Activated CD4-positive, CD25-positive, alpha-beta regulatory T cell (primary cell): ENCODE results near the gene HOXC9.
A peak's percentile ranks its signal among the peaks of the same experiment; 100 is the strongest.

ENCODE experiments used
- DNase-seq, 4 experiments: peaks; one replicate each; lab custom pipeline; 2025; lab: John Stamatoyannopoulos, UW

HOXC9 gene

DNA sequence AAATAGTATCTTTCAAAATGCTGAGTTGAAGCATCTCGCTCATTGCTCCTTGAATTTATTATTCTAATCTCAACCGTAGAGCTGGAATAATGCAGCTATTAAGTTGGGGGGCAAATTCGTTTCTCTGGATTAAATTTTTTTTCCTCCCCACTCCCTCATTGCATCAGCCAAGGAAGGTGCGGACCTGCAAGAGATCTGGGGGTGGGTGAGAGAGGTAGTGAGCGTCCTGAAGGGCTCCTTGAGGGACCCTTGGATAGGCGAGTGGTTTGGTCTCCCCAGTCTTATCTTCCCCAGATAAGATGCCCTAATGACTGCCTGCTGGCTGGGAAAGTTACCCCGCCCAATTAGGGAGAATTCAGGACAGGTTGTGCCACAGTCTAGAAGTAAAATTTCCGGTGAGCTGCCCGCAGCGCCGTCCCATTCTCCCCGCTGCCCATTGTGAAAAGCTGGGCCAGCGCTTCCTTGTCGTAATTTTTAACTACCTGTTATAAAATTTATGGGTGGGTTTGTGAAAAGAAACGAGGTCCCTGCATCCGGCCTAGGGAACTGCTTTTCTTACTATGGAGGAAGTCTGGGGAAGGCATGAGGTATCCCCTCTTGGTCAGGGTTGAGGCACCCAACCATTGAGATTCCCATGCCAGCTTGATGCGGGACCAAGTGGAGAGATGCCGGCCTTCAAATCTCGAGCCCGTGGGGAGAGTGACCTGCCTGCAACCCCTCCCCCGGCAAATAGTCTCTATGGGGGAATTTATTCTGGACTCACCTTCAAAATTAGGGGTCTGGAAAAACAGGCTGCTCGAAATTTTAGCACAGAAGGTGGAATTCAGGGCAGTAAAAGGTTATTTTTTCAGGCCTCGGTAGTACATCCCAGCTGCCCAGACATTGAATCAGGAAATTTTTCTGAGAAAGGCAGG, 15.3 kb downstream of the HOXC9 start:
- DNase-seq = no peak

DNA sequence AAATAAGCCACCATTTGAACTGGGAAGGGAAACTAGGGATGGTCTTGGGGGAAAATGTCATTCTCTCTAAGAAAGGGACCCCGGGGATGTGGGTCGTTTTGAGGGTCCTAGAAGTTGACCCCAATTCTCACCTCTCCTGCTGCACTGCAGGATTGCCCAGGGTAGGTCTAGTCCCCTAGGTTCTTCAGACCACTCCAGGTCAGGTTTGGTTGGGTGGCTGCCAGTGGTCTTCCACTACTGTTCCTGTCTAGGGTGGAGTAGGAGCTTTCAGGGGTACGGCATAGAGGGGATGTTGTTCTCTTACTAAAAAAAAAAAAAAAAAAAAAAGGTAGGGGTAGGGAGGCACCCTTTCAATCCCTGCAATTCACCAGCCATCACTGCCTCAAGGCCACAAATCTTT, 16.1 kb downstream of the HOXC9 start:
- no peak for DNase-seq

GRCh38 chr12:54016478-54016964, 16.6 kb downstream of the HOXC9 start:
- DNase-seq = no peak

DNA sequence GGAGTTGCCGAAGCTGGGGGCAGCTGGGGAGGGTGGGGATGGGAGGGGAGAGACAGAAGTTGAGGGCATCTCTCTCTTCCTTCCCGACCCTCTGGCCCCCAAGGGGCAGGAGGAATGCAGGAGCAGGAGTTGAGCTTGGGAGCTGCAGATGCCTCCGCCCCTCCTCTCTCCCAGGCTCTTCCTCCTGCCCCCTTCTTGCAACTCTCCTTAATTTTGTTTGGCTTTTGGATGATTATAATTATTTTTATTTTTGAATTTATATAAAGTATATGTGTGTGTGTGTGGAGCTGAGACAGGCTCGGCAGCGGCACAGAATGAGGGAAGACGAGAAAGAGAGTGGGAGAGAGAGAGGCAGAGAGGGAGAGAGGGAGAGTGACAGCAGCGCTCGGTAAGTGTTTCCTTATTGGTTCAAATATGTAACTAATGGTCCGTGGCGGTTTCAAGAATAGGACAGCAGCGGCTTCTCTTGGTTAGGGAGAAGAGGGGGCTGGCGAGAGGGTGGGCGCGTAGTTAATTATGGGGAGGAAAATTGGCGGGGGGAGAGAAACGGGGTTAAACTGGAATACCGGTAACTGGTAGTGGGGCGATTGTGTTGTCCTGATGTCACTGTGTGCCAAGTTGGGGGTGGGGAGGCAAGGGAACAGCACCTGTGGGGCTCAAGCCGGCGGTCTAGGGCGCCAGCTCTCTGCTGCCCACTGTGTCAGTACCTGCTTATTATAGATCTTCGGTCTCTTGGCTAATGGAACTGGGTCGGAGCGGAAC, 17.2 kb downstream of the HOXC9 start:
- no peak for DNase-seq

GRCh38 chr12:54017878-54018467, 18.0 kb downstream of the HOXC9 start:
- peak; percentile 20 to 56 (median 50) for DNase-seq

DNA sequence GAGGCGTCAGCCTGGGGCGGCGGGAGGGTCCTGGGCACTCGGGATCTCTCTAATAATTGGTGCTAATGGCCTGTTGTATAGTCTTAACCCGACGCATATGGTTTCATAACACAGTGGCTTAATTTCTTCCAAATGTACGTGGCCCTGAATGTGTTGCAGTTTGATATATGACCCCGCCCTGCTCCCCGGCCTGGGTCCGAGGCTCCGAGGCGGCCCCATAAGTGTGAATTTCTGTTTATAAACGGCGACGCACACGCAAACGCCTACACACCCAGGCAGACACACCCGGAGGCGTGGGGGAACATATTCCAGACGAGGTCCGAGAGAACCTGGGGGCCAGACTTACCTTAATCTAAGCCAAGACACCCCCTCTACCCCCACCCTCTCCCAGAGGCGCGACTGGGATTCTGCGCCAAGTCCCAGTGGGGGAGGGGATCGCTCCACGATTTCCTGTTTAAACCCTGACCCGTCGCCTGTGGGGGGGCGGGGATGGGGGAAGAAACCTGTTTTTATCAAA, 18.6 kb downstream of the HOXC9 start:
- no peak for DNase-seq

DNA sequence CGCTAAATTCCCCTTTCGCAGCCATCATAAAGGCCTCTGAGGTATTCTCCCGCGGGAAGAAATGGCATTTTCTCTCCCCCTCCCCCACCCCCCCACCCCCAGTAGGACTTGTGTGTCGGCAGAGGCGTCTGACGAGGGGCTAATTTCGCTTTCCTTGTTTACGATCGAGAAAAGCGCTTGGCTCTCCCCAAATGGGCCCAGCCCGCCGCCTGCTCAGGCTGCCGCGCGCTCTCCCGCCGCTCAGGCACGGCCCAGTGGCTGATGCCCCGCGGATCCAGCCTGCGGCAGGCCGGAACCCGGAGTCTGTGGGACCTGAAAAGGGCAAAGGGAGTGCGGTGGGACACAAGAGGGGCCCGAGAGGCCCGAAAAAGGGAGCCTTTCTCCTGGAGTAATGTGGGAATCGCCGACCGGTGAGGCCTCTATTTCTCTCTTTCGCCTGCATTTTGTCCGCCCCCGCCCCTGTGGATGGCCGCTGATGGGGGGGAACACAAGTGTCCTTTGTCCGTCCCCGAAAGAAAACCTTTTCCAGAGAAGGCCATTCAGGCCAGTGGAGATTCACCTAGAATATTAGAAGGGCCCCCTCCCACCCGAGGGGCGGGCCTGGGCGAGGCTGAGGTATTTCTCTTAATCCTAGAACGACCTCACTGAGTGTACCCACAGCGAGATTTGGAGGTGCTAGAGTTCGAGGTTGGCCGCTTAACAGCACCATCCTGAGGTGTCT, 19.3 kb downstream of the HOXC9 start:
- DNase-seq = no peak

DNA sequence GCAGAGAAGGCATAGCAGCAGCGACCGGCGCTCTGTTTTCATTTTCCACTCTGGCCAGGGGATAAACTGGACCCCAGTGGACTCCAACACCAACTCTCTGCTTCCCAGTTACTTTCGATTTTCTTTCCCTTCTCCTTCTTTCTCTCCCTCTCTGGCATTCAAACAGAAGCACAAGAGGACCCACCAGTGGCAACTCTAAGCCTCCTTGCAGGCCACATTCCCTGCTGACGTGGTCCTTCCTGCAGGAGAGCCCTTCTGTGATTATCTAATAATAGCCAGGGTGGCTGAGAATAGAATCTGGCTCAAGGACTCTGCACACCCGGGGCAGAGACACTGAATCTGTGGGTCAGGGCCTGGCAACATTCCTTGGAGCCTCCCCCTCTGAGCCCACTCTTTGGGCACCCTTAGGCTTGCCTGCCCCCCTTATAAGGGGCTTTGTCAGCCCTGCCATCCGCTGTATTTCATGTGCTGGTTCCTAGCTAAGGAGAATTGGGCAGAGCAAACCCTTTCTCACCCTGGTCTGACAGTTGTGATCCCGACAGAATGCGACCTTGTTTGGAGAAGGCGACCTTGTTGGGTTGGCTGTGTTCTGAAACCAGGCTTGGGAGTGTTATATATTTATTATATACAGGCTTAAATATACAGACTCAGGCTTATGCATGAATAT, 20.1 kb downstream of the HOXC9 start:
- DNase-seq = no peak

DNA sequence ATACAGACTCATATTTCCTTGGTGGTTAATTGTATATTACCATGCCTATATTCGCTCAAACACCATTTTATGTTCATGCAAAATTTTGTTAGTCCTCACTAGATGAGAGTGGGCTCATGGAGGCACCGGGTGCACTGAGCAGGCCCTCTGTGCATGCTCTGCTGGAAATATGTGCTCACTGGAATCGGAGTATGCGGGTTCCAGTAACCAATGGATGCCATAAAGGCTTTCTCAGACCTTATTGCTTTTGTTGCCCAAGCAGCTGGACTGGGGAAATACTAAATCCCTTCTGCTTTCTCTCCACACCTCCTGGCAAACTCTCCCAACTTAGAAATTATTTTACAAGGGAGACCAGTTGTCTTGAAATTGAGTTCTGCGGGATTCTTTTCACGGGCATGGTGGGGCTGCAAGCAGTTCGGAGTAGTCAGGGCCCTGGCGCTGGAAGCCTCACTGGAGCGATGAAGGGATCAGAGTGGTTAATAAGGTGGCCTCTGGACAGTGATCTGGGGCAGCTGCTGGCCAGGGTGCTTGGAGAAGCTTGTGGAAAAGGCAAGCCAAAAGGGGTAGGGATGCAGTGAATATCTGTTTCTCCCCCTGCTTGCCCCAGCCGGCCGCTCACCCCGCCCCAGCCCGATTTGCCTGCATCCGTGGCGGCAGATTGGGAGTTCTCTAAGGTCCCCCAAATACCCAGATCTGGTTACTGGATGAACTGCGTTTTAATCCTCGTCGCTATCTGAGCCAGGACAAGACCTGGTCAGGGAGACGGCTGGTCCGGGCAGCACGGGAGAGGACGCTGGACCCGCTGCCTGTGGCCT, 20.8 kb downstream of the HOXC9 start:
- no peak for DNase-seq

GRCh38 chr12:54021432-54022013, 21.6 kb downstream of the HOXC9 start:
- DNase-seq = no peak

GRCh38 chr12:54022960-54023884, 23.3 kb downstream of the HOXC9 start:
- DNase-seq = no peak

- DNase-seq = no peak
Measured at GRCh38 chr12:54024127-54024526, 24.2 kb downstream of the HOXC9 start.

- DNase-seq = no peak
Measured at GRCh38 chr12:54024581-54025305, 24.8 kb downstream of the HOXC9 start.

DNA sequence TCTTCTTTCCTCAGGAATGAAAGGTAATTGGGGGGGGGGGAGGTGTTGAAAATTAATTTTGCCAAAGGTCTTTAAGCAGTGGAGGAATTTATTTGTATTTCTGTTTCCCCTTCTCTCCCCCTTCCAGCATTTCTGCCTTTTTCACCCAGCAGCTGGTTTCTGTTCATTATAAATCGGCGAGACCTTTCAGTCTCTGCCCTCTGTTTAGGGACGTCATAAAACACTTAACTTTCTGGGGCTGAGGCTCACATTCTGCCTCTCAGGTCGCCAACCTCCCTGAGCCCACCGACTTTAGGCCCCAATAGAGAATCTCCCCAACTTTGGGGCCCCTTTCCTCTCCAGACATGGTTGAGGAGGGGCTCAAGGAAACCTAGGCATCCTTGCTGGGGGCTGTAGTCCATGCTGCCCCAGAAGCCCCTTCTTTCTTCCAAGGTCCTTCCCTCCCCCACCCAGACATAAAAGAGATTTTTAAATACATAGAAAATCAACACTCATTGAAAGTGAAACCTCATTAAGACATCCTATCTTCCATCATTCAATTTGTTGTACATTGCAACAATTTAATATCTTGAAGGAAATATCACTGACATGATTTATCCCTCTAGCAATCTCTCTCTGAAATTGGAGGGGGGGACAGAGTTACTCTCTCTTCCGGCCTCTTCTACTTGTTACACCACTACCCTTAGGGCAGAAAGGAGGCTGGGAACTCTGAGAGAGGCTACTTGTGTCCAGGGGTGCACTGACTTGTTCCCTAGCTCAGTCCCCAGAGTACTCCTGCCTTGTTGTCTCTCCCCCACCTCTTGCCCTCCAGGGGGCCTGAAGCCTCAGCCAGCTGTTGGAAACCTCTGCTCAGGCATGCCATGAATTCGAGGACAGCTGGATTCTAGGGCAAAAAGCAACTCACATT, 25.8 kb downstream of the HOXC9 start:
- no peak for DNase-seq

DNA sequence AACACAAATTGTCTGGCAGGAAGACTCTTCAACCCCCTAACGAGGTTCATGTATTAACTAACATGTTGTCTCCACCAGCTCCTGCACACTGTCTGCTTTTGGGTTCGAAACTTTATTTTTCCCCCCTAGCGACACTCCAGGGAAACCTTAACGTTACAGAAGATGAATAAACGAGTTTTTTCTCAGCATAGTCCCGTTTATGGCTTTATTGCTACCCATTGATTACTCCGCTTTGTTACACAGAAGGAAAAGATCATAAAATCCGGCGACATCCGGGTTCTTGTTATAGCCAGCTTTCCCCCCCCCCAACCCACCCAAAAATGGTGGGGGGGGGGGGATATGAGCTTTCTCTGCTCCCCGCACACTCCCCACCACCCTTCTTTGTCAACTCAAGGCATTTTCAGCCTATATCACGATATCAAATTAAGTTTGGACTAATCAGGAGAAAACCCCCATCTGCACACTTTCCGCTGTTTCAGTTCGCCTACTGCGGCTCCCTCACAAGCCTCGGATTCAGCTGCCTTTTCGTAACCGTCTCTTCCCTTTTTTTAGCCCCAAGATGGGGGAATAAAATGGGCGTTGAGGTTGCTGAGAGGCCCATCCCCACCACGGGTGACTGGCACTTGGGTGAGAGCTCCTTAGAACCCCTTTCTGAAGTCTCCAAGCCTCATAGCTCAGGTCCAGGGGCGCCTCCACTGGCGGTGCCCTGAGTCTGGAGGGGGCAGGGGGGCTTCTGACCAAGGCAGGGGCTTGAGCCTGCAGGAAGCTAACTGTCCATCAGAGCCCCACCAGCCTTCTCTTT, 26.9 kb downstream of the HOXC9 start:
- no peak for DNase-seq

DNA sequence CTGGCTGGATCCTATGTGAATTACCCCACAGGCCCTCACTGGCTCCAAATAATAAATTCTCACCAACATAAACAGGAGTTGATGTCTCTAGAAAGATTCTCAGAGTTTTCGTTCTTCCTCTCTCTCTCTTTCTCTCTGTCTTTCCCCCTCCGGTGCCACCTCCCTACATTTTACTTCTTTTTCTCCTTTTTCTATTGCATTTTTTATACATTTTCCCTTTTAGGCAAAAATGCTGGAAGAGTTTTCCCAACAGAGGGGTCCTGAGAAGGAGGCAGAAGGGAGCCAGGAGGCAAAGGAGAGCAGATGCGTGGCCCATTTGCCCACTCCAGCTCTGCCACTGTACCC, 27.5 kb downstream of the HOXC9 start:
- DNase-seq = no peak
